Measurements from ENCODE around the gene HOXD9.

Gene HOXD9

DNA sequence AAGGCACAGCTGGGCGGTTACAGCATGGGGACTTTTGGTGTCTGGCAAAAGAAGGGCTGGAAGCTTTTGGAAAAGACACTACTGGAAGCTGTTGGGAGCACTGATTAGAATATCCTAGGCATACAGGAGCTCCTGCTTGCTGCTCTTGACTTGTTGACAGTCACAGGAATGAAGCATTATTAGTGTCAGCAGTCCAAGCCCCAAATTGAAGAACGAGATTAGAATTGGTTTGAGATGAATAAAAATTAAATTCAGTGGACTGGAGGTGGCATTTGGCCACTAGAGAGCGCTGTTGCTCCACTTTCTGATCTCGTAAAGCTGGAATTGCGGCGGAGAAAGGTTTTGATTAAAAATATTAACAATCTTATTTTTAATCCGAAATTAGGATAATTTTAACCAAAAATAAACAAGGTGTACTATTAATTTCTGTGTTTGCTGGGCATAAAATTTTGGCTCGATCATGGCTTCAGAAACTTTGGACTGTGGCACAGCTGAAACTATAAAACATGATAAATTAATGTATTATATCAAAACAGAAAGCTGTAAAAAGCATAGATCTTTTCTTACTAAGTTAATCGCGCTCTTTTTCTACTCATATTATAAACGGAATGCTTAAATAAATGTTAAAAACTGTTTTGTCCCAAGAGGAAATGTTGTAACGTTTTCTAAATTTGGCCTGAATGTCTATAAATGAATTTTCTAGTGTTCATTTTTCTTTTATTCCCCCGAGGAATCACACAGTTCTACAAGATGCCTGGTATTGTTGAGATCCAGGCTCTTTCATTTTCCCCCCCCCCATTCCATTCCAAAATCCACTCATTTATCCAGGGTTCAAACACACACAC, 4.6 kb downstream of the HOXD9 start:
- no peak for ATAC-seq
- TF ChIP-seq TCF4 (CRISPR knock-in tag; IDR thresholded peaks at IDR 0.05; ENCODE audit: borderline replicate concordance) = 0 out of 2 replicates have a peak, but pooled peaks have one; percentile 9
- TF ChIP-seq, protein P1, sequence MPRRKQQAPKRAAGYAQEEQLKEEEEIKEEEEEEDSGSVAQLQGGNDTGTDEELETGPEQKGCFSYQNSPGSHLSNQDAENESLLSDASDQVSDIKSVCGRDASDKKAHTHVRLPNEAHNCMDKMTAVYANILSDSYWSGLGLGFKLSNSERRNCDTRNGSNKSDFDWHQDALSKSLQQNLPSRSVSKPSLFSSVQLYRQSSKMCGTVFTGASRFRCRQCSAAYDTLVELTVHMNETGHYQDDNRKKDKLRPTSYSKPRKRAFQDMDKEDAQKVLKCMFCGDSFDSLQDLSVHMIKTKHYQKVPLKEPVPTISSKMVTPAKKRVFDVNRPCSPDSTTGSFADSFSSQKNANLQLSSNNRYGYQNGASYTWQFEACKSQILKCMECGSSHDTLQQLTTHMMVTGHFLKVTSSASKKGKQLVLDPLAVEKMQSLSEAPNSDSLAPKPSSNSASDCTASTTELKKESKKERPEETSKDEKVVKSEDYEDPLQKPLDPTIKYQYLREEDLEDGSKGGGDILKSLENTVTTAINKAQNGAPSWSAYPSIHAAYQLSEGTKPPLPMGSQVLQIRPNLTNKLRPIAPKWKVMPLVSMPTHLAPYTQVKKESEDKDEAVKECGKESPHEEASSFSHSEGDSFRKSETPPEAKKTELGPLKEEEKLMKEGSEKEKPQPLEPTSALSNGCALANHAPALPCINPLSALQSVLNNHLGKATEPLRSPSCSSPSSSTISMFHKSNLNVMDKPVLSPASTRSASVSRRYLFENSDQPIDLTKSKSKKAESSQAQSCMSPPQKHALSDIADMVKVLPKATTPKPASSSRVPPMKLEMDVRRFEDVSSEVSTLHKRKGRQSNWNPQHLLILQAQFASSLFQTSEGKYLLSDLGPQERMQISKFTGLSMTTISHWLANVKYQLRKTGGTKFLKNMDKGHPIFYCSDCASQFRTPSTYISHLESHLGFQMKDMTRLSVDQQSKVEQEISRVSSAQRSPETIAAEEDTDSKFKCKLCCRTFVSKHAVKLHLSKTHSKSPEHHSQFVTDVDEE (CRISPR knock-in tag; IDR thresholded peaks at IDR 0.05) = no peak

DNA sequence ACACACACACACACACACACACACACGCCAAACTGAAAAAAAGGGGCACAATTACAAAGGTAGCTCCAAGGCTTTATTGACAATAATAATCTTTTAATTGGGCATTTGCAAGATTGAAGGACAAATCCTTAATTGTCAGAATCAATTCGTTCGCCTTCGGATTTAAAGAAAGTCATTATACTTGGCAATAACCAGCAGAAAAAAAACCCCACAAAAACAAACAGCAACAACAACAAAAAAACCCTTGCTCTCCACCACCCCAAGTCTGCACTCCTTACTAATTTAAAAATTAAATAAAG, 5.2 kb downstream of the HOXD9 start:
- no peak for ATAC-seq
- no peak for TF ChIP-seq BACH2 (CRISPR knock-in tag; IDR thresholded peaks at IDR 0.05; ENCODE audit: borderline replicate concordance)
- TF ChIP-seq PPARA (CRISPR knock-in tag; IDR thresholded peaks at IDR 0.05; ENCODE audit: borderline replicate concordance) = no peak
- TF ChIP-seq, protein P2, sequence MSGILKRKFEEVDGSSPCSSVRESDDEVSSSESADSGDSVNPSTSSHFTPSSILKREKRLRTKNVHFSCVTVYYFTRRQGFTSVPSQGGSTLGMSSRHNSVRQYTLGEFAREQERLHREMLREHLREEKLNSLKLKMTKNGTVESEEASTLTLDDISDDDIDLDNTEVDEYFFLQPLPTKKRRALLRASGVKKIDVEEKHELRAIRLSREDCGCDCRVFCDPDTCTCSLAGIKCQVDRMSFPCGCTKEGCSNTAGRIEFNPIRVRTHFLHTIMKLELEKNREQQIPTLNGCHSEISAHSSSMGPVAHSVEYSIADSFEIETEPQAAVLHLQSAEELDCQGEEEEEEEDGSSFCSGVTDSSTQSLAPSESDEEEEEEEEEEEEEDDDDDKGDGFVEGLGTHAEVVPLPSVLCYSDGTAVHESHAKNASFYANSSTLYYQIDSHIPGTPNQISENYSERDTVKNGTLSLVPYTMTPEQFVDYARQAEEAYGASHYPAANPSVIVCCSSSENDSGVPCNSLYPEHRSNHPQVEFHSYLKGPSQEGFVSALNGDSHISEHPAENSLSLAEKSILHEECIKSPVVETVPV (CRISPR knock-in tag; IDR thresholded peaks at IDR 0.05) = no peak
- TF ChIP-seq ISL1 (CRISPR knock-in tag; IDR thresholded peaks at IDR 0.05) = no peak
- TF ChIP-seq GLIS3 (CRISPR knock-in tag; IDR thresholded peaks at IDR 0.05) = no peak
- TF ChIP-seq ZNF565 (CRISPR knock-in tag; conservative IDR thresholded peaks at IDR 0.05; ENCODE audit: low read depth) = no peak
- TF ChIP-seq CSDC2 (CRISPR knock-in tag; IDR thresholded peaks at IDR 0.05) = no peak
- no peak for TF ChIP-seq ZNF8 (CRISPR knock-in tag; IDR thresholded peaks at IDR 0.05)
- TF ChIP-seq RARB (CRISPR knock-in tag; IDR thresholded peaks at IDR 0.05) = no peak
- TF ChIP-seq, protein P3, sequence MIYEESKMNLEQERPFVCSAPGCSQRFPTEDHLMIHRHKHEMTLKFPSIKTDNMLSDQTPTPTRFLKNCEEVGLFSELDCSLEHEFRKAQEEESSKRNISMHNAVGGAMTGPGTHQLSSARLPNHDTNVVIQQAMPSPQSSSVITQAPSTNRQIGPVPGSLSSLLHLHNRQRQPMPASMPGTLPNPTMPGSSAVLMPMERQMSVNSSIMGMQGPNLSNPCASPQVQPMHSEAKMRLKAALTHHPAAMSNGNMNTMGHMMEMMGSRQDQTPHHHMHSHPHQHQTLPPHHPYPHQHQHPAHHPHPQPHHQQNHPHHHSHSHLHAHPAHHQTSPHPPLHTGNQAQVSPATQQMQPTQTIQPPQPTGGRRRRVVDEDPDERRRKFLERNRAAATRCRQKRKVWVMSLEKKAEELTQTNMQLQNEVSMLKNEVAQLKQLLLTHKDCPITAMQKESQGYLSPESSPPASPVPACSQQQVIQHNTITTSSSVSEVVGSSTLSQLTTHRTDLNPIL (CRISPR knock-in tag; IDR thresholded peaks at IDR 0.05; ENCODE audit: low read depth) = no peak
- no peak for TF ChIP-seq OSR1 (CRISPR knock-in tag; IDR thresholded peaks at IDR 0.05)
- TF ChIP-seq TOX (CRISPR knock-in tag; IDR thresholded peaks at IDR 0.05; ENCODE audit: borderline replicate concordance) = no peak
- TF ChIP-seq ZNF70 (CRISPR knock-in tag; IDR thresholded peaks at IDR 0.05) = no peak
- TF ChIP-seq, protein P4, sequence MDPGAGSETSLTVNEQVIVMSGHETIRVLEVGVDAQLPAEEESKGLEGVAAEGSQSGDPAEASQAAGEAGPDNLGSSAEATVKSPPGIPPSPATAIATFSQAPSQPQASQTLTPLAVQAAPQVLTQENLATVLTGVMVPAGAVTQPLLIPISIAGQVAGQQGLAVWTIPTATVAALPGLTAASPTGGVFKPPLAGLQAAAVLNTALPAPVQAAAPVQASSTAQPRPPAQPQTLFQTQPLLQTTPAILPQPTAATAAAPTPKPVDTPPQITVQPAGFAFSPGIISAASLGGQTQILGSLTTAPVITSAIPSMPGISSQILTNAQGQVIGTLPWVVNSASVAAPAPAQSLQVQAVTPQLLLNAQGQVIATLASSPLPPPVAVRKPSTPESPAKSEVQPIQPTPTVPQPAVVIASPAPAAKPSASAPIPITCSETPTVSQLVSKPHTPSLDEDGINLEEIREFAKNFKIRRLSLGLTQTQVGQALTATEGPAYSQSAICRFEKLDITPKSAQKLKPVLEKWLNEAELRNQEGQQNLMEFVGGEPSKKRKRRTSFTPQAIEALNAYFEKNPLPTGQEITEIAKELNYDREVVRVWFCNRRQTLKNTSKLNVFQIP (CRISPR knock-in tag; IDR thresholded peaks at IDR 0.05; ENCODE audit: borderline replicate concordance, low read depth) = no peak
- no peak for TF ChIP-seq ESRRG (CRISPR knock-in tag; IDR thresholded peaks at IDR 0.05)
- TF ChIP-seq, protein P1 (CRISPR knock-in tag; IDR thresholded peaks at IDR 0.05) = no peak
- no peak for TF ChIP-seq ZC3H10 (CRISPR knock-in tag; IDR thresholded peaks at IDR 0.05)
- TF ChIP-seq ZFP30 (CRISPR knock-in tag; IDR thresholded peaks at IDR 0.05) = no peak
- no peak for TF ChIP-seq SNAI2 (CRISPR knock-in tag; IDR thresholded peaks at IDR 0.05)
